Body of pancreas (tissue), 4 donors: Measurements from ENCODE around the gene ADGRV1. TPM values are rescaled to one million over a fixed set of nuclear protein-coding genes. Genes with fewer than 3 reads are reported as not detected.
A peak's percentile ranks its signal among the peaks of the same experiment; 100 is the strongest.

Experiments
- ATAC-seq: fragments of 150-250 bp; one replicate; pipeline ENCODE4 v1.9.1; 2016
- DNase-seq, 4 donors: peaks; one replicate each; pipeline ENCODE4 v3.0.0-alpha.2; 2019
- H3K27ac ChIP-seq, 4 donors: fragments of 200-600 bp; sonication (generic); 1 replicate in 3 of 4; 2 replicates in 1 of 4; pipeline versions ENCODE4 v1.5.1 to v1.6.1; 2016 to 2019; ENCODE audit warnings: mild to moderate bottlenecking in 1 of 4, mixed read lengths in 1 of 4, moderate library complexity in 1 of 4
- H3K27me3 ChIP-seq, 2 donors: fragments of 200-600 bp; sonication (generic); one replicate each; pipeline ENCODE4 v1.6.0; 2016; ENCODE audit warnings: mild to moderate bottlenecking in 1 of 2
- H3K36me3 ChIP-seq, 2 donors: fragments of 200-600 bp; sonication (generic); replicated peaks in 1 of 2; 2 replicates each; pipeline ENCODE4 v1.5.1; 2016; ENCODE audit warnings: low read depth in 2 of 2; ENCODE audit not compliant: insufficient read depth in 1 of 2
- H3K4me1 ChIP-seq: fragments of 200-600 bp; sonication (generic); one replicate; pipeline ENCODE4 v1.6.0; 2016
- H3K4me3 ChIP-seq, 2 donors: fragments of 200-600 bp; sonication (generic); 1 replicate in 1 of 2; 2 replicates in 1 of 2; pipeline ENCODE4 v1.5.1; 2016 to 2019
- H3K9me3 ChIP-seq, 3 donors: fragments of 200-600 bp; sonication (generic); 1 replicate in 2 of 3; 2 replicates in 1 of 3; pipeline ENCODE4 v1.5.1; 2016
- POLR2A ChIP-seq, 3 donors: fragments of 450-650 bp; IDR thresholded peaks; one replicate each; pipeline ENCODE4 v1.6.1; 2016; ENCODE audit warnings: antibody characterized with exemption in 3 of 3, mild to moderate bottlenecking in 2 of 3
- WGBS, 2 donors: methylation state at CpG; one replicate each; pipeline ENCODE4 v1.1.5; 2017; 5-methylcytosine and 5-hydroxymethylcytosine counted together
- intact Hi-C: fragments of 100-400 bp; cut with DNase I; formaldehyde crosslinking; loops from one replicate; pipeline ENCODE4 v1.15.1; 2023
- total RNA-seq, 2 donors: library from RNA; depleted of rRNA; stranded (reverse); fragments of >200 nt; gene quantifications; one replicate each; pipeline ENCODE4 v1.1.0, GENCODE V29; 2016
- TF ChIP-seq, protein P1 (sequence below), 7 experiments: fragments of 450-650 bp in 4 of 7; fragments of 200-600 bp in 3 of 7; sonication (generic) in 3 of 7; IDR thresholded peaks; one replicate each; pipeline ENCODE4 v1.5.1; 2016 to 2019; ENCODE audit warnings: antibody characterized with exemption in 7 of 7

ADGRV1 gene
- total RNA-seq, 2 donors from 2014 or later: 19.2 to 21.4 TPM

DNA sequence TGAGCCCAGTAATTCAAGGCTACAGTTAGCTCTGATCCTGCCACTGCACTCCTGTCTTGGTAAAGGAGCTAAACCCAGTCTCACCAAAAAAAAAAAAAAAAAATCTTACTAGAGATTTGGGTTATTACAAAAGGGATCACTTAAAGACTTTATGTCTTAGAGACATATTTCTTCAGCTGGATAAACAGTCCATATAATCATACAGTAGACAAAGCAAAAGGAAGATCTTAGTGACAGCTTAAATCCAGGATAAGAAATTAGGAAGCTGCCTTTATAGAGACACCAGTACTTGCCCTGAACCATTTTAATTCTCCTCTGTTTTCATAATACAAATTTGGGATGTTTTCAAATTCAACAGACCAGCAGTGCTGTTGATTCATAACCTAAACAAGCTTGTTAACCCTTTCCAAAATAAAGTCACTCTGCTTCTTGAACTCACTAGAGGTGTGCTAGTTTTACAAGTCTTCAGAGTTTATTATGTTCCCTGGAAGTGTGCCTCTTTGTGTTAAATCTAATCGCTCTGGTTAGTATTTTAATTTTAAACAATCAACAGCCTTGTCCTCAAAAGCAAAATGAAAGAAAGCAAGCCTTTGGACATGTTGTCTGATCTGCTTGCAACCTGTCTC lies 569.0 kb downstream of the ADGRV1 start:
- no peaks in the 10 kb centered on the region for H3K36me3 ChIP-seq
- intact Hi-C loops: no loop called here
- no peak for DNase-seq
- ATAC-seq: no peak
- peak overlapping the region; percentile 13 to 83 (median 54) for H3K27ac ChIP-seq
- no peaks in the 10 kb centered on the region for H3K9me3 ChIP-seq
- no peak overlapping the region for H3K4me3 ChIP-seq
- WGBS, 2 donors: 44 to 45% methylated on average over 1 of the region's 1 CpG
- no peak for TF ChIP-seq POLR2A (IDR thresholded peaks at IDR 0.05)
- TF ChIP-seq, protein P1, sequence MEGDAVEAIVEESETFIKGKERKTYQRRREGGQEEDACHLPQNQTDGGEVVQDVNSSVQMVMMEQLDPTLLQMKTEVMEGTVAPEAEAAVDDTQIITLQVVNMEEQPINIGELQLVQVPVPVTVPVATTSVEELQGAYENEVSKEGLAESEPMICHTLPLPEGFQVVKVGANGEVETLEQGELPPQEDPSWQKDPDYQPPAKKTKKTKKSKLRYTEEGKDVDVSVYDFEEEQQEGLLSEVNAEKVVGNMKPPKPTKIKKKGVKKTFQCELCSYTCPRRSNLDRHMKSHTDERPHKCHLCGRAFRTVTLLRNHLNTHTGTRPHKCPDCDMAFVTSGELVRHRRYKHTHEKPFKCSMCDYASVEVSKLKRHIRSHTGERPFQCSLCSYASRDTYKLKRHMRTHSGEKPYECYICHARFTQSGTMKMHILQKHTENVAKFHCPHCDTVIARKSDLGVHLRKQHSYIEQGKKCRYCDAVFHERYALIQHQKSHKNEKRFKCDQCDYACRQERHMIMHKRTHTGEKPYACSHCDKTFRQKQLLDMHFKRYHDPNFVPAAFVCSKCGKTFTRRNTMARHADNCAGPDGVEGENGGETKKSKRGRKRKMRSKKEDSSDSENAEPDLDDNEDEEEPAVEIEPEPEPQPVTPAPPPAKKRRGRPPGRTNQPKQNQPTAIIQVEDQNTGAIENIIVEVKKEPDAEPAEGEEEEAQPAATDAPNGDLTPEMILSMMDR (IDR thresholded peaks at IDR 0.05): no peak
- H3K4me1 ChIP-seq: peaks cover 38% of the 10 kb centered on the region
- H3K27me3 ChIP-seq: no peaks in the 10 kb centered on the region

GRCh38 chr5:91128604-91129003 lies 570.0 kb downstream of the ADGRV1 start:
- H3K36me3 ChIP-seq: no peaks in the 10 kb centered on the region
- no peaks in the 10 kb centered on the region for H3K9me3 ChIP-seq
- TF ChIP-seq, protein P1 (IDR thresholded peaks at IDR 0.05): no peak
- TF ChIP-seq POLR2A (IDR thresholded peaks at IDR 0.05): no peak
- intact Hi-C loops: no loop called here
- WGBS, 2 donors: 76 to 86% methylated on average over 1 of the region's 1 CpG
- H3K27me3 ChIP-seq: no peaks in the 10 kb centered on the region
- H3K4me3 ChIP-seq: no peak overlapping the region
- ATAC-seq (no peak), DNase-seq (no peak)
- H3K27ac ChIP-seq: peak overlapping the region in 1 of 4 donors; percentile 83
- H3K4me1 ChIP-seq: peaks cover 38% of the 10 kb centered on the region

DNA sequence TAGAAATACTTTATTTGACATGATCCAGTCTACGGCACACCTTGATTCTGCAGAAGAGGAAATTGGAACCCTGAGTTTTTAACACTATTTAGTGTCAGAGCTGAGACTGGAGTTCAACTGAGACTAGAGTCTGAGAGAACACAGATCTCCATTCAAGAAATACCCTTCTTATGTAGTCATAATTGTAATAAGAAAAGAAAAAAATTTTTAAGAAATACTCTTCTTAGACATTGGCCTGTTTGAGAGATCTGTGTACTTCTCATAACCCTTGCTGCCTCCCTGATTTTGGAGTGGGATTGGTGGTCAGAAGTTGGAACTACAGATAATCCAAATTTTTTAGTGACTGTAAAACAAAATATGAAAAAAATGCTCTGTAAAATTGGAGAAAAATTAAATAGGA lies 571.2 kb downstream of the ADGRV1 start:
- H3K4me3 ChIP-seq: no peak overlapping the region
- H3K27ac ChIP-seq: no peak overlapping the region
- no peak for ATAC-seq
- intact Hi-C loops: no loop called here
- no peaks in the 10 kb centered on the region for H3K27me3 ChIP-seq
- TF ChIP-seq, protein P1 (IDR thresholded peaks at IDR 0.05): no peak
- TF ChIP-seq POLR2A (IDR thresholded peaks at IDR 0.05): no peak
- WGBS, 2 donors: 82 to 91% methylated on average over 1 of the region's 1 CpG
- peaks cover 38% of the 10 kb centered on the region for H3K4me1 ChIP-seq
- H3K36me3 ChIP-seq: no peaks in the 10 kb centered on the region
- no peaks in the 10 kb centered on the region for H3K9me3 ChIP-seq
- no peak for DNase-seq

GRCh38 chr5:91130759-91131158 lies 572.2 kb downstream of the ADGRV1 start:
- 92 to 100% methylated on average over 3 of the region's 3 CpGs for WGBS, 2 donors
- no peaks in the 10 kb centered on the region for H3K36me3 ChIP-seq
- ATAC-seq (no peak), DNase-seq (no peak)
- peaks cover 40% of the 10 kb centered on the region for H3K4me1 ChIP-seq
- no peaks in the 10 kb centered on the region for H3K27me3 ChIP-seq
- TF ChIP-seq, protein P1 (IDR thresholded peaks at IDR 0.05): no peak
- no peak for TF ChIP-seq POLR2A (IDR thresholded peaks at IDR 0.05)
- intact Hi-C loops: no loop called here
- H3K9me3 ChIP-seq: no peaks in the 10 kb centered on the region
- H3K27ac ChIP-seq: no peak overlapping the region
- H3K4me3 ChIP-seq: no peak overlapping the region

DNA sequence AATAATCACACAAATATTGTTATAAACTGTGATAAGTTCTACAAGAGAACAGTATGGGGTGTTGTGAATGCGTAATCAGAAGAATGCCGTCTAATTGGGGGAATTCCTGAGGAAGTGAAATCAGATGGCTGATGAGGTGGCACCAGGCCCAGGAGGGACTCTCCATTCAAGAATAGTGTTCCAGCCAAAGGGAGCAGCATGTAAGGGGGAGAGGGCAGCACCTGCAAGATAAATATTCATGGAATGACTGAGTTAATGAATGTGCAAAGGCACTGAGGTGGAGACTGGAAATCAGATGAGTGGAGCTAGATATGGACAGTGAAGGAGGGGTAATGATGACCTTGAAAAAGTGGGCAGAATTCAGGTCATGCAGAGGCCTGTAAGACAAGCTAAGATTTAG lies 574.0 kb downstream of the ADGRV1 start:
- Histone ChIP-seq H3K36me3 (no peaks in the 10 kb centered on the region), H3K4me3 (no peak overlapping the region), H3K27me3 (no peaks in the 10 kb centered on the region), H3K9me3 (no peaks in the 10 kb centered on the region), H3K27ac (no peak overlapping the region), H3K4me1 (peaks cover 30% of the 10 kb centered on the region)
- TF ChIP-seq POLR2A (IDR thresholded peaks at IDR 0.05): no peak
- TF ChIP-seq, protein P1 (IDR thresholded peaks at IDR 0.05): no peak
- DNase-seq: no peak
- intact Hi-C loops: no loop called here
- WGBS, 2 donors: 49 to 59% methylated on average over 2 of the region's 2 CpGs
- ATAC-seq: peak; percentile 50
